ENCODE results near the gene AHNAK. TPM values are rescaled to one million over a fixed set of nuclear protein-coding genes. Genes with fewer than 3 reads are reported as not detected.
"Not testable (repeated sequence)": the region's sequence is repeated elsewhere in the genome, so short reads cannot be mapped to it uniquely, and the experiment has no call there.

The AHNAK gene
- total RNA-seq, 4 donors from 2014 or later = 874 to 1,336 (median 1,047) TPM

- no peak for TF ChIP-seq CTCF (IDR thresholded peaks at IDR 0.05)
- ATAC-seq (ENCODE audit: low FRiP score) = peak; percentile 77
- DNase-seq (ENCODE audit: low spot score) = no peak
Measured at GRCh38 chr11:62553080-62553838, 6.7 kb upstream of the AHNAK start.

GRCh38 chr11:62552485-62553079, 6.0 kb upstream of the AHNAK start:
- DNase-seq (ENCODE audit: low spot score) = no peak

GRCh38 chr11:62550478-62550877, 3.9 kb upstream of the AHNAK start:
- DNase-seq (ENCODE audit: low spot score); ATAC-seq (ENCODE audit: low FRiP score): not testable (repeated sequence)

More at GRCh38 chr11:62552485-62553079, 6.0 kb upstream of the AHNAK start:
- no peak for ATAC-seq (ENCODE audit: low FRiP score)
- no peak for TF ChIP-seq CTCF (IDR thresholded peaks at IDR 0.05)

- DNase-seq (ENCODE audit: low spot score) (no peak), ATAC-seq (ENCODE audit: low FRiP score) (no peak)
- TF ChIP-seq CTCF (IDR thresholded peaks at IDR 0.05) = no peak
Measured at GRCh38 chr11:62548545-62549335, 2.1 kb upstream of the AHNAK start.

- ATAC-seq (ENCODE audit: low FRiP score) (no peak), DNase-seq (ENCODE audit: low spot score) (no peak)
- no peak for TF ChIP-seq CTCF (IDR thresholded peaks at IDR 0.05)
Measured at GRCh38 chr11:62547691-62548281, 1.2 kb upstream of the AHNAK start.

- TF ChIP-seq CTCF (IDR thresholded peaks at IDR 0.05) = no peak
- DNase-seq (ENCODE audit: low spot score) (no peak), ATAC-seq (ENCODE audit: low FRiP score) (no peak)
Measured at GRCh38 chr11:62546929-62547625, 471 bp upstream of the AHNAK start.

Data from omental fat pad (tissue), 4 donors.